Fibroblast of skin of left biceps (primary cell): ENCODE data around the gene GHDC.

Source experiments
- DNase-seq, 2 experiments: peaks; one replicate each; pipeline ENCODE4 v3.0.0-alpha.2; 2013; ENCODE audit warnings: low read depth in 2 of 2

Gene GHDC

DNA sequence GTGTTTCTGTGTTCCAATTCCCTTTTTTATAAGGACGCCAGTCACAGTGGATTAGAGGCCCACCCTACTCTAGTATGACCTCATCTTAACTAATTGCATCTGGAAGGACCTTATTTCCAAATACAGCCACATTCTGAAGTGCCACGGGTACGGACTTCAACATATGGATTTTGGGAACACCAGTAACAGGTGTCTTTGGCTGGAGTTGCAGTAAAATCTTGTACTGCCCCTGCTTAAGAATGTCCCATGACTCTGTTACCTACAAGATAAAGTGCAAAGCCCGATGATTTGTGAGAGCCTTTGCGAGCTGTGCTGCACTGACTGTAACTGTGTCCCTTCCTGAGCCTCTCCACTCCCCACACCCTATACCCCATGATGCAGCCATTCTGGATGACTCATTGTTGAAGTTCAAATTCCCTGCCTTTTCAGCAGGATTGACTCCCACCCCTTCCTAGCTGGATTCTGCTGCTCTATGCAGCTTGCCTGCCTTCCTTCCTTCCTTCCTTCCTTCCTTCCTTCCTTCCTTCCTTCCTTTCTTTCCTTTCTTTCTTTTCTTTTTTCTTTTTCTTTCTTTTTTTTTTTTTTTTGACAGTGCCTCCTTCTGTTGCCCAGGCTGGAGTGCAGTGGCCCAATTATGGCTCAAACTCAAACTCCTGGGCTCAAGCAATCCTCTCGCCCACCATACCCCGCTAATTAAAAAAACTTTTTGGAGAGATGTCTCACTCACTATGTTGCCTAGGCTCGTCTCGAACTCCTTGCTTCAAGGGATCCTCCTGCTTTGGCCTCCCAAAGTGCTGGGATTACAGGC lies 11.2 kb downstream of the GHDC start:
- no peak for DNase-seq

DNA sequence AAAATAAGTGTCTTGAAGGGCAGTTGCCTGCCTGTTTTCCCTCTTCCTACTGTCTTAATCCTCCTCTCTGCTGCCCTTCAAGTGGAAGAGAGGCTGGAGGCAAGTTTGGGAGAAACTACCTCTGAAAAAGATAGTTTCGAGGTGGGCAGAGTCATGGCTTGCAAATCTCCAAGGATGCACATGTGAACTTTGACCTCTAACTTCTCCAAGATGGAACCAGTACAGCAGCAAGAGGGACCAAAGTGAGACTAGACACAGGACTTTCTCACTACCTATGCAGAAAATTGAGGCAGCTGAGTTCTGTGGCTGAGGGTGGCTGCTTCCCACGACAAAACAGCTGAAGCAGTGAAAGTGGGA lies 12.5 kb downstream of the GHDC start:
- no peak for DNase-seq

DNA sequence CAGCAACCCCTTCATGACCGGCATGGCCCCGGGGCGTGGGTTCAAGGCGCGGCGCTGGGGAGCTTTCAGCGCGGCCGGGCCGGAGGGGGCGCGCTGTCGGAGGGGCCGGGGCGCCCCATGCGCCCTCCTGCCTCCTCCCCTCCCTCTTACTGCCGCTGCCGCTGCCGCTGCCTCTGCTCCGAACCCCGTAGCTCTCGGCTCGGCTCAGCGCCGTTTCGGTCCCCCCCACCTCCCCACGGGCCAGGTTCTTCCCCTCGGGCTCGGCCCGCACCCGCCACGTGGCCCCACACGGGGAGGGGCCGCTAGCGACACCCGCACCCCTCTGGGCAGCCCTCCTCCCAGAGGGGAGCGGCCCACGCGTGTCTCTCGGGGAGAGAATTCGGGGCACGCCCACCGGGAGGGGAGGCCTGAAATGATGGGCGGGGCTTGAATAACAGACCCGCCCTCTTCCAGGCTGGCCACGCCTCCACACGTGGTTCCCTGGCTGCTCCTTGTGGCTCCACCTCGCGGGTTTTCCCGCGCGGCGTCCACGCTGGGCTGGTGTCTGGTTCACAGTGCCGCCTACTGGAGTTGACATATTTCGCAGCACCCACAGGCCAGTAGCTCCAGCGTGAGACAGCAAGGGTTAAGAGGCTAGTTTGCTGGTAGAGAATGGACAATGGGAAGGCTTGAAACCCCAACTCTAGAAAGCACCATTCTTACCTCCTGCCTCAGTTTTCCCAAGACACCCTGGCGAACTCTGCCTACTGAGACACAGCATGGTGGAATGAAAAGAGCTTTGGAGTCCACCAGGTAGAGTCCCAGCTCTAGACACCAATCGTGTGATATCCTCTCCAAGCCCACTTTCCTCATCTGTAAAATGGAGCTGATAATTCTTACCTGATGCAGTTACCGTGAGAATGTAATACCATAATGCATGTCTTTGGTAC lies 13.1 kb downstream of the GHDC start, which contains the start of gene KCNH4:
TSS of gene KCNH4 (minus strand) at position 221 of the 929 bp plus-strand sequence. CDS start at position 24, 197 bp downstream.
- DNase-seq = no peak

DNA sequence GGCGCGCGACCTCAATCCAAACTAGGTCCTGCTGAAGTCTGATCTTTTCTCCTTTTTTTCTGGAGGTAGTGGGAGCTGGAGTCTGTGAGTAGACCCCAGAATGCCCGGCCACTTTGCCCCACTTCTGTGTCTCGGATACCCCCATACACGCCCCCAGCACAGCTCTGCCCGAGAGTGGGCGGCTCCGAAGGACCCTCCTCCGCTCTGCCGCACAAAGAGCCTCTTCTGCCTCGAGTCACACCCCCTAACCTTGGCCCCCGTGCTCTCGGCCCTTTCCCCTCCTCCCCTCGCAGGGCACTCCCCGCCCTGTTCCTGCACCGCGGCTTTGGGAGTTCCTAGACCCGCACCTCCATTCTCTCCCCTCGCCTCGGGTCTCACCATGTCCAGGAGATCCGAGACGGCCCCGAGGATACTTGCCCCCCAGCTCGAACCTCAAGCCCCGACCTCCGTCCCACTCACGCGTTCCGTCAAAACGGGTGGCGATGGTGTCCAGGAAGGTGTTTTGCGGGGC lies 13.8 kb downstream of the GHDC start:
- no peak for DNase-seq

DNA sequence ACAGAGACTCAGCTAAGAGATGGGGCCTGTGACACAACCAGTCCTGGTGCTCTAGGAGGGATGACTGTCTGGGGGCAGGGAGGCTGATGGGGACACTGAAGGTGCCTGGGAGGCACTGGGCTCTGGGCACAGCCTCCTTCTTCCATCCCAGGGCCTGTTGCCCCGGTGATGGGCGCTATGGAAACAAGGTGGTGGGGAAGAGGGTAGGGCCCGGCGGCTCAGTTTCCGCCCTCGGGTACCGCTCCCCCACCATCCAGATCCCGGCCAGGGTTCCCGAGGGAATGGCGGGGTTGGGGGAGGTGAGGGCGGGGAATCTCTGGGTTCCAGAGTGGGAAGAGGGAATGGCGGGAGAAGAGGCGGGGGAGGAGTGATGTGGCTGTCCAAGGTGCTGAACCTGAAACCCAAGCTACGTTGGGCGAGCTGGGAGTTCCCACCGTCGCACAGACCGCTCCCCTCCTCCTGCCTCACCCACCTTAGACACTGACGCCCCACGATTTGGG lies 14.3 kb downstream of the GHDC start:
- DNase-seq = no peak

DNA sequence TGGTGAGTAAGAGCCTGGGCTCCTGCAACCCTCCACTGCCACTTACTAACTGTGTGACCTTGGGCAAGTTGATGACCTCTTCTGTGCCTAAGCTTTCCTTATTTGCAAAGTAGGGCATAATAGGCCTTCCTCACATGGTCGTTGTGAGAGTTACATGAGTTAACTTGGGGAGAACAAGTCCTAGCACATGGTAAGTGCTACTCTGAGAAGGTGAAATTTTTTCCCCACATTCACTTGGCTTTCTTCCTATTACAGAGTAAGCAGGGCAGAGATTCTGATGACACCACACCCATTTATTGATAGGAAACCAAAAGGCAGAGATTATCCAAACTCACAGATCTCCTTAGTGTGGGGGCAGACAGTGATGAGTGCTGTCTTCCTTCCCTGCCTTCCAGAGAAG lies 15.0 kb downstream of the GHDC start:
- DNase-seq = no peak

DNA sequence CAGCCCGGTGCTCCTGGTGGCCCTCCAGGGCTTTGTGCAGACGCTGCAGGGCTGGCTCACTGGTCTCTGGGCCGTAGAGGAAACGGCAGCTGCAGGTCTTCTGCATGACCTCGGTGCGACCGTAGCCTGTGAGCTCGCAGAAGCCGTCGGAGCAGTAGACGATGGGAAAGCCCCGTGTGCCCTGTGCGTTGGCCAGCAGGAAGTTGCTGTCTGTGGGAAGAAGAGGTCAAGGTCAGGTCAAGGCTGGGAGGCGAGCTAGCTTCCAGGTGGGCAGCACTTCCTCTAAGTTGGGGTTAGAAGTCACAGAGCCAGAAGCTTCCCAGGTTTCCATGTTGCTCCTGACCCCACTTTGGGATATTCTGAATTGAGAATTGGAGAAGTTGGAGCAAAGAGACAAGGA lies 15.5 kb downstream of the GHDC start:
- DNase-seq = no peak

DNA sequence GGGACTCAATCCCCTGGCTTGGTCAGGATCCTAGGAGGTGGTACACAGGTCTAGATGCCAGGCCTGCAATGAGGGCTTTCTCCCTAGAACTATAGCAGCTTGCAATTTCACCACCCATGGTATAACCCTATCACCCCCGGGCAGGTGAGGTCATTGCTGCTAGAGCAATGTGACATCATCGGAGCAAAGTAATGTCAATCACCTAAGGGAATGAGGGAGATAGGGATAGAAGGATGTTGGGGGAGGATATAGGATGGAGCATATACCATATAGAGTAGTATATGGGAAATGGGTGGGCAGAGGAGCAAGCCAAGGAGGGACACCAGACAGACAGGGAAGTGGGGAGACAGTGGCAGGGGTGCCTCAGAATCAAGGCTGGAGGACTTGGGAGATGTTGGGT lies 16.6 kb downstream of the GHDC start:
- no peak for DNase-seq

DNA sequence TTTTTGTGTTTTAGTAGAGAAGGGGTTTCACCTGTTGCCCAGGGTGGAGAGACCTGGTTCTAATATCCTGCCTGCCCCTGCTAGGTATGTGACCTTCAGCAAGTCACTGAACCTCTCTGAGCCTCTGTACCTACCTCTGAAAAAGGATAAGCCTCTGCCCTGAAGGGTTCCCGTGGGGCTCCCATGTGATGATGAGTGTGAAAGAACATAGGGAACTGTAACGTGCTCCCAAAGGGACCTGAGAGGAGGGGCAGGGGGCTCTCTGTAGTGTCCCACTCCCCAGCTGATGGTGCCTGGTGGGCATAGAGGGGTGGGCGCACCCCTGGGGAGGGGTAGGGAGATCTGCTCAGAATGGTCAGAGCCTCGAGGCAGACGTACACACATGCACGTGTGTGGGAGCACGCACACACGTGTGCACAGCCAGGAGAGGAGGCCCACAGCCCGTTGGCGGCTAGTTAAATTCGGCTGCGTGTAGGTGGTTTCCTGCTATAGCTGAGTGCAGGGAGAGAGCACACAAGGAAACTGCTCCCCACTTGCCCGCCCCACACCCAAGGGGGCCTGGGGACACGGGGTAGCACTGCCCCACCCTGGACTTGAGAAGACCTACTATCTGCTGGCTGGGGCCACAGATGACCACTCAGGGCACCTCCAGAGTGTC lies 20.0 kb downstream of the GHDC start:
- no peak for DNase-seq

DNA sequence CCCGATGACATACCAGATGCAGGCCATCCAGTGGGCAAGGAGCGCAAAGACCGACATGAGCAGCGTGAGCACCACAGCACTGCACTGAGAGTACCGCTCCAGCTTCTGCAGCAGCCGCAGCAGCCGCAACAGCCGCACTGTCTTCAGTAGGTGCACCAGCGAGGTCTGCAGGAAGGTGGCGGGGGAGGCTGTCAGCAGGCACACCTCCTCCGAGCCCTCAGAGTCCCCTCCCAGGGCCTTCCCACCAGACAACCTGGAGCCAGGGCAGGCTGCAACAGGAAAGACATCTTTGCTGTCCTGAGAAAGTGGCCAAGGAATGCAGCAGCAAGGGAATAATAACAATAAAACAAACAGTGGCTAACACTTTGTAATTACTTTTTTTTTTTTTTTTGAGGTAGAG lies 22.5 kb downstream of the GHDC start:
- DNase-seq = no peak

DNA sequence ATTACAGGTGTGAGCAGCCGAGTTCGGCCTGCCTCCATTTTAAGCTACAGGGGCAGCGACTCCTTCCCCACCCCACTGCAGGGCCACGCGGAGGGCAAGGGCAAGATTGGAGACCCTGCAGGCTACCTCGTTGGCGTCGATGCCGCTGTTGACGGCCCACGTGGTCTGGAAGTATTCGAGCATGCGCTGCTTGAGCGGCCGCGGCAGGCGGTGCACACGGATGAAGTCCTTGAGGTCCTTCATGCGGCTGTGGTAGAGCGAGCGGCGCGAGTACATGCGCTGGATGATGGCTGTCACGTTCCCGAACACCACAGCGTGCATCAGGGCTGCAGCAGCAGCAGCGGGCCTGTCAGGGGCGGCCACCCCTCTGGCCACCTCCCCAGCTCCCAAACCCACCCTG lies 24.9 kb downstream of the GHDC start:
- DNase-seq = no peak

DNA sequence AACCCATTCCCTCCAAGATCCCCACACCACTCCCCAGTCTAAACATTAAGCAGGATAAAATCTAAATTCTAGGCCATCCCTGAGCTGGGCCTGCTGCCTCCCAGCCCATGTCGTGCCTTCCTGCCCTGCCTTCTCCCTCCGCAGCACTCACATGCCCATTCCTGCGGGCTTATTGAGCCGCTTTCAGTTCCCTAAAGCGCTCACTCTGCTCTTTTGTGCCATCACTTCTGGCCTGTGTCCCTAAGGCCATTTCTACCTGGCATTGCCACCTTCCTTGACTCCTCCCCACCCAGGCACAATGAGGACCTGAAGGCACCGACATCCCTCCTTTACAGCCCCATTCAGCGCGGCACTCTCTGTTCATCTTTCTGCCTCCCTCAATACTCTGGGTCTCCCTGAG lies 26.5 kb downstream of the GHDC start:
- DNase-seq = no peak

DNA sequence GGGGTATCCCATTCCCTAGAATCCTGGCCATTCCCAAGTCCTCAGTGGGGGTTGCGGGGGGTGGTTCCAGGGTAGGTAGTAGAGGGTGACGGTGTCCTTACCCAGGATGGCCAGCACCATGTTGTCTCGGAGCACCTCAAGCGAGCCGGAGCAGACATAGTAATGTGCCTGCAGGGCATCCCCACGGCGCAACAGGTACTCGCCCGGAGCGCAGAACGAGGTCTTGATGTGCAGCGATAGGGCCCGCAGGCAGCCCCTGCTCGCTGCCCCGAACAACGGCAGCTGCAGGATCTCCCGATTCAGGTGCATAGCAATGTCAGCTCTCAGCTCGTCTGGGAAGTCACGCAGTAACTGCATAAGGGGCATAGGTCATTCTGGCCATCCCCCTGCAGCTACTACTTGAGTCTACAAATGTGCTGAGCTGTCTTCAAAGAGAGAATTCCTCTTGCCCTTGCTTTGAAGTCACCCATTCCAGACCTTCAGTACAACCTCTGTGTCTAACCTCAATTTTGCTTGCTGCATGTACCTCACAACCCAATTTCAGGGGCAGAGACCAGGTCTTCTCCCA lies 28.0 kb downstream of the GHDC start:
- no peak for DNase-seq

DNA sequence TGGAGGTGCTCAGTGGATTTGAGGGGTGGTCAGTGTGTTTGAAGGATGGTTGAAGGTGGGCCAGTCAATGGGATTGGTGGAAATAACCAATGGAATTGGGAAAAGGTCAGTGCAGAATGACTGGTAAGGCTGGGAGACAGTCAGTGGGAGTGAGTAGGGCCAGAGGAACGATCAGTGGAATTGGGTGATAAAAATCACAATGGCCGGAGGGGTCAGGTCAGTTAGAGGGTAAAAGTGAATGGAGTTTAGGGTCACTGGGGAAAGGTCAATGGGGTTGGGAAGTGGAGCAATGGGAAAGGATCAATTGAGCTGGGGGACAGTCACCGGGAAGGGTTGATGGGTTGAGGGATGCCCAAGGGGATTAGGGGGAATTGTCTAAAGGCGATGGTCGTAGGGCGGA lies 28.5 kb downstream of the GHDC start:
- DNase-seq = no peak

DNA sequence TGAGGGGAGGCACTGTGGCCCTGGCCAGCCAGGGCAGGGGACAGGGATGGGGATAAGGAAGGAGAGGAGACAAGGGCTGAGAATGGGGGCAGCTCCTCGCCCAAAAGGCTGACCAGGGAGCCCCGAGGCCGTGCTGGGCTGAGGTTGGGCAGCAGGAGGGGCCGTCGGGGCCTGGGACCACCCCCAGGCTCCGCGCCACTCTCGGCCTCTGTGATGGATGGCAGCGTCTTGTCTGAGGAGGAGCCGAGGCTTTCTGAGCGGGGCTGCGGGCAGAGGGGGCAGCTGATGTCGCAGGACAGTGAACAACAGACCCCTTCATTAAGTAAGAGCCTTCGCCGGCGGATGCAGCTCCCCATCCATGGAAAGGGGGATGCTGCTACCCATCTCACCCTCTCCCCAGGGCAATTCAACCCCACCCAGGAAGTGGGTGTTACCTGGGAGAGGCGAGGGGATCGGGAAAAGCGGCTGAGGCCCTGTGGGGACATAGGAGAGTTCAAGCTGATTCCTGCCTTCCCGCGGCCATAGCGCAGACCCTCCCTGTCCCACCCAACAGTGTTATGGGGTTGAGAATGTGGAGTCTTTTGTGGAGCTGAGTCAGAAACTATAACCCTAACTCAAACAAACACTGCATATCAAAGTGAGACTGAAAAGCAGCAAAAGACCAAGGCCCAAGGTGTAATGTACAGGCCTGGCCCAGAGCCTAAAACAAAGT lies 30.4 kb downstream of the GHDC start:
- DNase-seq = no peak

DNA sequence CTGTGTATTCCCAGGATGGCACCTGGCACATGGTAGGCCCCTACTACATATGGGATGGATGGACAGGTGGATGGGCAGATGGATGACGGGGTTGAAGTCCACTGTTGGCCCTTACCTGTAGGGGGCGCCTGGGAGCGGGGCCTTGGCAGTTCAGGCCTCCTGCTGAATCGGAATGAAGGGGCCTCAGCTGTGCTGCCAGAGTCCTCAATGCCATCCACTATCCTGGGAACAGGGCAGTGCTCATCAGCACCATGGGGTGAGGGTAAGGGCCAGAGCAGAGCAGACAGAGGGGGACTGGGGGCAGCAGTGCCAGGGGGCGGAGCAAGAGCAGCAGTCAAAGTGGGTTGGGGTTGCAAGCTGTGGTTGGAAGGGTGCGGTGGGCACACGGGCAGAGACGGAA lies 31.2 kb downstream of the GHDC start:
- no peak for DNase-seq

DNA sequence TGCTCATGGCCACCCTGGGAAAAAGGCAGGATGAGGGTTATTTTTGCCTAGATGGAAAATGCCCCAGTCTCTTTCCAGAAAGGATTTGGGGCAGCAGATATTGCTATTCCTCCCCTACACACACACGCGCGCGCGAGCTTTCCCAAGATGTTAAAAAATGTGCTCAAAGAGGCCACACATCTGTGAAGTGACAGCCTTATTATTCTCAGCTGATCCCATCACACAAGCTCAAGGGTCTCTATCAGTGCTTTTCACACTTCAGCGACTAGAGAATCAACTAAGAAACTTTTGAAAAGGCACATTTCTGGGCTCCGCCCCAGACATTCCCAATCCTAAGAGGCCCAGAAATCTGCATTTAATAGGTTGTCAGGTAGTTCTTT lies 33.8 kb downstream of the GHDC start:
- no peak for DNase-seq

DNA sequence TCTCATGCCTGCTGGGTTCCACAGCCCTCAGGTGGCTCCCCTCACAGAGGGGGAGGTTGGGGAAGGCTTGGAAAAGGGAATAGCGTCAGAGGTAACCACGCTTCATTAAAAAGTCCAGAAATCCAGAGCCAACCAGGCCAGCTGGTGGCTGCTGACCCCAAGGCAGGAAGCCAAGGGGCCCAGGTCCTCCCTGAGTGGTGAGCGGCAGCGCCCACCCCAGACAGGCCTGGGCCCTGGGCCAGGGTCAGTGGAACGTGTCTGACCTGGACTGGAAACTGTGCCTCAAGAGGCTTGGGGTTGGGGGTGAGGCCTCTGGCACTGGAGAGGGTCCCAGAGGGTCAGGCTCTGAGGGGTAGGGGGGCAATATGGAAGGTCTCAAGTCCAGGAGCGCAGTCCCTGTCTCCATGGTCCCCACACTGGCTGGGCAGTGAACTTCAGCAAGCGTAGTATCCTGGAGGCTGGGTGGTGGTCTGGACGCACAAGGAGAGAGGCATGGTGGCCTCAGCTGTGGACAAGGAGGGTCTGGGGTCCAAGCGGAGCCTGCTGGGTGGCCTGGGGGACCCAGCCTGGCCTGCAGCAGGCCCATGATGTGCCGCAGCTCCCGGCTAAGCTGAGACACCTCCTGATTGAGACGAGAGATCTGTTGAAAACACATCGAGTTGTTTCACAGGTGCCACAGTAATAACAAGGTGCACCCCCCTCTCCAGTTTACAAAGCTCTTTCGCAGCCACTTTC lies 34.3 kb downstream of the GHDC start:
- DNase-seq = no peak

DNA sequence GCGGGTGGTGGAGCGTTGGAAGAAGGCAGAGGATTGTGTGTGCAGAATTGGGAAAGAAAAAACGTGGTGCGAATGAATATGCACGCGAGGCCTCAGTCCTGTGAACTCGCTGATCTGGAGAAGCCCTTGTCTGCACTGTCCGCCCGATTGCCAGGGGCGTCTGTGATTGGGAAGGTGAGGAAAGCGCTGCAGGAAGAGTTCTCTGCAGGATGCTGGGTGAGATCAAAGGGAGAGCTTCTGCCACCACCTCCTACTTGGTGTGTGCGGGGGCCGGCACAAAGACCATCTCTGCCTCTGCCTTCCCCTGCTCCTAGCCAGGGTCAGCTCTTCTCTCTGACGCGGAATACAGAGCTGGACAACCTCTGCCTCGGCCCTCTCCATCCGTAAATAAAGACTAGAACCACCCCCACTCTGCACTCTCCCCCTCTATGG lies 38.7 kb downstream of the GHDC start:
- no peak for DNase-seq
